ENCODE measurements around the gene TMCO4. TPM values are rescaled to one million over a fixed set of nuclear protein-coding genes. Genes with fewer than 3 reads are reported as not detected.

The TMCO4 gene
- total and polyA plus RNA-seq, 2 of the 4 experiments (the other 2 are of a cell fraction), result 7.3 to 8.6 TPM

GRCh38 chr1:19728413-19729145 is 71.1 kb downstream of the TMCO4 start:
- Histone ChIP-seq H4K5ac (ENCODE audit: low read depth, low read length) (no peak overlapping the region), H3K9me3 (ENCODE audit: control insufficient read depth, insufficient read depth, low read length) (peaks cover 7% of the 10 kb centered on the region), H3K4ac (ENCODE audit: low read depth, low read length) (no peak overlapping the region), H2BK15ac (ENCODE audit: low read depth, low read length) (no peak overlapping the region), H3K14ac (replicated peaks; ENCODE audit: low read depth, low read length) (no peak overlapping the region), H2AFZ (replicated peaks; ENCODE audit: low read length, poor library complexity) (no peak overlapping the region), H4K8ac (ENCODE audit: low read depth in 2 of 2, low read length in 2 of 2) (no peak overlapping the region), H3K18ac (ENCODE audit: low read depth, low read length) (no peak overlapping the region), H2BK20ac (ENCODE audit: low read depth, low read length) (no peak overlapping the region), H3K27ac (ENCODE audit: insufficient read depth, low read length) (no peak overlapping the region), H2AK5ac (ENCODE audit: low read depth, low read length) (no peak overlapping the region), H3K4me1 (ENCODE audit: control insufficient read depth, insufficient read depth, low read length) (no peaks in the 10 kb centered on the region), H2BK120ac (ENCODE audit: low read depth, low read length) (no peak overlapping the region), H3K4me2 (ENCODE audit: low read depth, low read length) (no peak overlapping the region), H3K9me1 (ENCODE audit: insufficient read depth, low read length) (no peaks in the 10 kb centered on the region), H3K56ac (ENCODE audit: extremely low read depth, insufficient read depth, low read length) (no peak overlapping the region), H4K91ac (ENCODE audit: insufficient read depth, low read depth, low read length) (no peak overlapping the region), H2BK5ac (ENCODE audit: low read depth, low read length, poor library complexity, severe bottlenecking) (no peak overlapping the region), H4K20me1 (ENCODE audit: insufficient read depth, low read length) (no peaks in the 10 kb centered on the region), H3K27me3 (ENCODE audit: control insufficient read depth, insufficient read depth, low read length) (no peaks in the 10 kb centered on the region), H3K79me1 (ENCODE audit: low read depth in 1 of 2, low read length in 2 of 2) (no peaks in the 10 kb centered on the region), H3K23ac (ENCODE audit: low read depth, low read length) (no peak overlapping the region), H3K36me3 (ENCODE audit: control insufficient read depth, insufficient read depth, low read length) (peaks cover 28% of the 10 kb centered on the region), H3K4me3 (ENCODE audit: insufficient read depth, low read depth, low read length) (no peak overlapping the region), H2AK9ac (replicated peaks; ENCODE audit: low read depth, low read length, poor library complexity) (no peak overlapping the region), H3K9ac (ENCODE audit: low read depth, low read length) (no peak overlapping the region)
- DNase-seq, result no peak
- no peak for ATAC-seq (ENCODE audit: low read depth)
- CTCF ChIA-PET, result interaction anchor here (1.5 kb wide), 1 partner anchor 13 kb away, joined by 5 read pairs; no protein-coding TSS in a partner anchor
- dilution Hi-C loops (cut with HindIII; ENCODE audit: low sequenced_read_pairs, unreplicated experiment) (no loop called here), in situ Hi-C loops (cut with MboI; ENCODE audit: low sequenced_read_pairs) (no loop called here), intact Hi-C loops (cut with micrococcal nuclease) (no loop called here)
- BruUV-seq (replicated peaks), result no TSS peak
- WGBS, 2 experiments (ENCODE audit: extremely low coverage in 2 of 2, insufficient read length in 1 of 2), result 82% methylated on average over 4 of the region's 5 CpGs; no CpG with 5 or more reads in 1 of the 2 experiments
- POLR2A ChIA-PET (ENCODE audit: unreplicated experiment), result no interaction called here
- TF ChIP-seq CTCF (conservative IDR thresholded peaks at IDR 0.05; ENCODE audit: low read depth, low read length) (no peak), FOS (IDR thresholded peaks at IDR 0.05; ENCODE audit: low read depth, low read length) (no peak), MAZ (IDR thresholded peaks at IDR 0.05; ENCODE audit: borderline replicate concordance, low read depth, low read length) (no peak), RCOR1 (IDR thresholded peaks at IDR 0.05; ENCODE audit: insufficient replicate concordance, low read length) (no peak), RAD21 (IDR thresholded peaks at IDR 0.05; ENCODE audit: low read length) (no peak)
